ENCODE measurements around the gene ATAT1.

DNA sequence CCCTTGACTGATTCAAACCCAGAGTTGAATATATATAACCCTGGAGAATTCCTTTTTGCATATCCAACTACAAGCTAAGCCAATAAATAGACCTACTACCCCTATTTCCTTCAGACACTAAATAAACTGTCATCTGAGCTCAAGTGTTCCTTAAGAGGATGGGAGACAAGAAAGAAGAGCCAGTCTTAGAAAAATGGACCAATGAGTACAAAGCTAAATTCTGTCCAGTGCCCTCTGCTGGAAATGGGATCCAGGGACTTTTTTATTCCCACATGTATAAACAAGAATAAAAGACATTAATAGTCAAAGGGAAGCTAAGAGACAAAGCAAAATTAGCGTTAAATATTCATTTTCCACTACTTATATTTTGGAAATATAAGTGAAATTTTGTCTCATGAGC, 14.5 kb upstream of the ATAT1 start:
- TF ChIP-seq, protein P1, sequence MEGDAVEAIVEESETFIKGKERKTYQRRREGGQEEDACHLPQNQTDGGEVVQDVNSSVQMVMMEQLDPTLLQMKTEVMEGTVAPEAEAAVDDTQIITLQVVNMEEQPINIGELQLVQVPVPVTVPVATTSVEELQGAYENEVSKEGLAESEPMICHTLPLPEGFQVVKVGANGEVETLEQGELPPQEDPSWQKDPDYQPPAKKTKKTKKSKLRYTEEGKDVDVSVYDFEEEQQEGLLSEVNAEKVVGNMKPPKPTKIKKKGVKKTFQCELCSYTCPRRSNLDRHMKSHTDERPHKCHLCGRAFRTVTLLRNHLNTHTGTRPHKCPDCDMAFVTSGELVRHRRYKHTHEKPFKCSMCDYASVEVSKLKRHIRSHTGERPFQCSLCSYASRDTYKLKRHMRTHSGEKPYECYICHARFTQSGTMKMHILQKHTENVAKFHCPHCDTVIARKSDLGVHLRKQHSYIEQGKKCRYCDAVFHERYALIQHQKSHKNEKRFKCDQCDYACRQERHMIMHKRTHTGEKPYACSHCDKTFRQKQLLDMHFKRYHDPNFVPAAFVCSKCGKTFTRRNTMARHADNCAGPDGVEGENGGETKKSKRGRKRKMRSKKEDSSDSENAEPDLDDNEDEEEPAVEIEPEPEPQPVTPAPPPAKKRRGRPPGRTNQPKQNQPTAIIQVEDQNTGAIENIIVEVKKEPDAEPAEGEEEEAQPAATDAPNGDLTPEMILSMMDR (IDR thresholded peaks at IDR 0.05), result no peak
- TF ChIP-seq POLR2A (IDR thresholded peaks at IDR 0.05), result no peak

All from vagina (tissue), 2 donors.